ENCODE data around the gene SECISBP2.
A peak's percentile ranks its signal among the peaks of the same experiment; 100 is the strongest.
"Not testable (repeated sequence)": the region's sequence is repeated elsewhere in the genome, so short reads cannot be mapped to it uniquely, and the experiment has no call there.

Gene SECISBP2

GRCh38 chr9:89284076-89284475 is 34.2 kb upstream of the SECISBP2 start:
- H3K4me1 ChIP-seq (ENCODE audit: control insufficient read depth, insufficient read depth, low read length): peaks cover 9% of the 10 kb centered on the region
- H3K4me3 ChIP-seq (ENCODE audit: low read length): no peak overlapping the region
- no peak overlapping the region for H3K9ac ChIP-seq (ENCODE audit: low read length)
- H3K36me3 ChIP-seq (ENCODE audit: control insufficient read depth, insufficient read depth, low read length, severe bottlenecking): no peaks in the 10 kb centered on the region
- no peaks in the 10 kb centered on the region for H3K27me3 ChIP-seq (replicated peaks; ENCODE audit: control insufficient read depth, insufficient read depth, low read length)
- H3K9me3 ChIP-seq (ENCODE audit: control insufficient read depth, low read length): no peaks in the 10 kb centered on the region
- DNase-seq (ENCODE audit: low read depth): no peak

GRCh38 chr9:89291741-89292140 is 26.6 kb upstream of the SECISBP2 start:
- DNase-seq (ENCODE audit: low read depth): no peak
- Histone ChIP-seq H3K9me3 (ENCODE audit: control insufficient read depth, low read length) (peaks cover 3% of the 10 kb centered on the region), H3K36me3 (ENCODE audit: control insufficient read depth, insufficient read depth, low read length, severe bottlenecking) (no peaks in the 10 kb centered on the region), H3K9ac (ENCODE audit: low read length) (no peak overlapping the region), H3K4me1 (ENCODE audit: control insufficient read depth, insufficient read depth, low read length) (peaks cover 3% of the 10 kb centered on the region), H3K27me3 (replicated peaks; ENCODE audit: control insufficient read depth, insufficient read depth, low read length) (no peaks in the 10 kb centered on the region), H3K4me3 (ENCODE audit: low read length) (no peak overlapping the region)

DNA sequence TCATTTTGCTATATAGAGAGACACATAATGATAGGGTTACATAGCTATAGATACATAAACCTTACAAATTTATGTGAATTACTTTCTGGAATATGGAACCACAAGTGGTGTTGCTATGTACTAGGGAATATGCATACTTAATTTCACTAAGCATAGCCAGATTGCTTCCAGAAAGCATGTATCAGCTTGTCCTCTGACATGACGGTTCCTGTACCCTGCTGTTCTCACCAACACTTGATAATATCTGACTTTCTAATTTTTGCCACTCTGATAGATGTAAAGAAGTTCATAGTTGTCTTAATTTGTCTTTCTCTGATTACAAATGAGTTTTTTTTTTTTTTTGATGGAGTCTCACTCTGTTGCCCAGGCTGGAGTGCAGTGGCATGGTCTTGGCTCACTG is 25.3 kb upstream of the SECISBP2 start:
- Histone ChIP-seq H3K4me3 (ENCODE audit: low read length) (no peak overlapping the region), H3K4me1 (ENCODE audit: control insufficient read depth, insufficient read depth, low read length) (peaks cover 3% of the 10 kb centered on the region), H3K27me3 (replicated peaks; ENCODE audit: control insufficient read depth, insufficient read depth, low read length) (no peaks in the 10 kb centered on the region), H3K9me3 (ENCODE audit: control insufficient read depth, low read length) (peaks cover 3% of the 10 kb centered on the region), H3K9ac (ENCODE audit: low read length) (no peak overlapping the region), H3K36me3 (ENCODE audit: control insufficient read depth, insufficient read depth, low read length, severe bottlenecking) (no peaks in the 10 kb centered on the region)
- DNase-seq (ENCODE audit: low read depth): no peak

DNA sequence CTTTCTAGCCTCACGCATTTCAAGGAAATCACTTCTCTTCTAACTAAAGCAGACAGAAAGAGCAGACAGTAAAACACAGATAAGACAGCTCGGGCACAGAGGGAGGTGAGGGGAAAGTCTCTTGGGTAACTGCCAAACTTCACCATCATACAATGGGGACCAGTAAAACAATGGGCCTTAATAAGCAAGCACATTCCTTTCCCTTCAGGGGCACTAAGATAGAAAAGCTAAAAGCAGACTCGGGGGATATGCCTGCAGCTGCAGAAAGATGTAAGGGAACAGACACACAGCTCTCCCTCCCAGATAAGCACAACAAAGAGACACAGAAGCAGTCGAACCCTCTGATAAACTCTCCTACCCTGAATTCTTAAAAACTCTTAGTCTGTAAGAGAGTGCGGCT is 22.9 kb upstream of the SECISBP2 start:
- peaks cover 3% of the 10 kb centered on the region for H3K9me3 ChIP-seq (ENCODE audit: control insufficient read depth, low read length)
- H3K36me3 ChIP-seq (ENCODE audit: control insufficient read depth, insufficient read depth, low read length, severe bottlenecking): no peaks in the 10 kb centered on the region
- no peak overlapping the region for H3K9ac ChIP-seq (ENCODE audit: low read length)
- no peak for DNase-seq (ENCODE audit: low read depth)
- no peaks in the 10 kb centered on the region for H3K27me3 ChIP-seq (replicated peaks; ENCODE audit: control insufficient read depth, insufficient read depth, low read length)
- peaks cover 3% of the 10 kb centered on the region for H3K4me1 ChIP-seq (ENCODE audit: control insufficient read depth, insufficient read depth, low read length)
- H3K4me3 ChIP-seq (ENCODE audit: low read length): no peak overlapping the region

- not testable (repeated sequence) for H3K9me3 ChIP-seq (ENCODE audit: control insufficient read depth, low read length); H3K4me1 ChIP-seq (ENCODE audit: control insufficient read depth, insufficient read depth, low read length); DNase-seq (ENCODE audit: low read depth); H3K9ac ChIP-seq (ENCODE audit: low read length); H3K4me3 ChIP-seq (ENCODE audit: low read length); H3K36me3 ChIP-seq (ENCODE audit: control insufficient read depth, insufficient read depth, low read length, severe bottlenecking); H3K27me3 ChIP-seq (replicated peaks; ENCODE audit: control insufficient read depth, insufficient read depth, low read length)
Observed at GRCh38 chr9:89301996-89302395, 16.3 kb upstream of the SECISBP2 start.

DNA sequence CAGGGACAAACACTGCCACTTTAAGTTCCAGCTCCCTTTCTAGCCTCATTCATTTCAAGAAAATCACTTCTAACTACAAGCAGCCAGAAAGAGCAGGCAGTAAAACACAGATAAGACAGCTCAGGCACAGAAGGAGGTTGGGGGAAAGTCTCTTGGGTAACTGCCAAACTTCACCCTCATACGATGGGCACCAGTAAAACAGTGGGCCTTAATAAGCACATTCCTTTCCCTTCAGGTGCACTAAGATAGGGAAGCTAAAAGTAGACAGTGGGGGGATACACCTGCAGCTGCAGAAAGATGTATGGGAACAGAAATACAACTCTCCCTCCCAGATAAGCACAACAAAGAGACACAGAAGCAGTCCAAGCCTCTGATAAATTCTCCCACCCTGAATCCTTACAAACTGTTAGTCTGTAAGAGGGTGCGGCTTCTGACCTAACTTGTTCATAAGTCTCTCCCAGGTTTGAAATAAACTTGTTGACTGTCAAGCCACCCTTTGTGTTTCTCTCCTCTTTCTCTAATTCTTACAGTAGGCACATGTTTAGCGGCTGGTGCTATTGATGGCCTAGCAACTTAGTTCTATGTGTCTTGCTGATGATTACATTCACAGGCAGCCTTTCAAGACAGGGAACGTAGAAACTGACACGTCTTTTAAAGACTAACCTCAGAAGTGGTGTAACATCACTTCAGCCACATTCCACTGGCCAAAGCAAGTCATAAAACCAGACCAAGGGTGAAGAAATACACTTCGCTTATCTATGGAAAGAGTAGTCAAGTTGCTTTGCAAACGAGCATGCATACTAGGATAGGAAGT is 14.1 kb upstream of the SECISBP2 start:
- Histone ChIP-seq H3K9ac (ENCODE audit: low read length) (no peak overlapping the region), H3K36me3 (ENCODE audit: control insufficient read depth, insufficient read depth, low read length, severe bottlenecking) (no peaks in the 10 kb centered on the region), H3K9me3 (ENCODE audit: control insufficient read depth, low read length) (no peaks in the 10 kb centered on the region), H3K4me3 (ENCODE audit: low read length) (no peak overlapping the region), H3K4me1 (ENCODE audit: control insufficient read depth, insufficient read depth, low read length) (peaks cover under 1% of the 10 kb centered on the region), H3K27me3 (replicated peaks; ENCODE audit: control insufficient read depth, insufficient read depth, low read length) (no peaks in the 10 kb centered on the region)
- no peak for DNase-seq (ENCODE audit: low read depth)

- Histone ChIP-seq H3K36me3 (ENCODE audit: control insufficient read depth, insufficient read depth, low read length, severe bottlenecking) (no peaks in the 10 kb centered on the region), H3K27me3 (replicated peaks; ENCODE audit: control insufficient read depth, insufficient read depth, low read length) (no peaks in the 10 kb centered on the region), H3K4me1 (ENCODE audit: control insufficient read depth, insufficient read depth, low read length) (peaks cover 6% of the 10 kb centered on the region), H3K9ac (ENCODE audit: low read length) (no peak overlapping the region), H3K4me3 (ENCODE audit: low read length) (no peak overlapping the region), H3K9me3 (ENCODE audit: control insufficient read depth, low read length) (no peaks in the 10 kb centered on the region)
- no peak for DNase-seq (ENCODE audit: low read depth)
Observed at GRCh38 chr9:89304834-89305188, 13.5 kb upstream of the SECISBP2 start.

- Histone ChIP-seq H3K9me3 (ENCODE audit: control insufficient read depth, low read length) (no peaks in the 10 kb centered on the region), H3K9ac (ENCODE audit: low read length) (no peak overlapping the region), H3K27me3 (replicated peaks; ENCODE audit: control insufficient read depth, insufficient read depth, low read length) (no peaks in the 10 kb centered on the region), H3K36me3 (ENCODE audit: control insufficient read depth, insufficient read depth, low read length, severe bottlenecking) (no peaks in the 10 kb centered on the region), H3K4me1 (ENCODE audit: control insufficient read depth, insufficient read depth, low read length) (peaks cover 9% of the 10 kb centered on the region), H3K4me3 (ENCODE audit: low read length) (no peak overlapping the region)
- DNase-seq (ENCODE audit: low read depth): no peak
Observed at GRCh38 chr9:89305868-89306267, 12.4 kb upstream of the SECISBP2 start.

GRCh38 chr9:89309166-89309565 is 9.1 kb upstream of the SECISBP2 start:
- no peaks in the 10 kb centered on the region for H3K9me3 ChIP-seq (ENCODE audit: control insufficient read depth, low read length)
- H3K4me1 ChIP-seq (ENCODE audit: control insufficient read depth, insufficient read depth, low read length): peaks cover 25% of the 10 kb centered on the region
- no peak overlapping the region for H3K9ac ChIP-seq (ENCODE audit: low read length)
- no peaks in the 10 kb centered on the region for H3K27me3 ChIP-seq (replicated peaks; ENCODE audit: control insufficient read depth, insufficient read depth, low read length)
- H3K4me3 ChIP-seq (ENCODE audit: low read length): peak overlapping the region; percentile 85
- no peak for DNase-seq (ENCODE audit: low read depth)
- H3K36me3 ChIP-seq (ENCODE audit: control insufficient read depth, insufficient read depth, low read length, severe bottlenecking): no peaks in the 10 kb centered on the region

DNA sequence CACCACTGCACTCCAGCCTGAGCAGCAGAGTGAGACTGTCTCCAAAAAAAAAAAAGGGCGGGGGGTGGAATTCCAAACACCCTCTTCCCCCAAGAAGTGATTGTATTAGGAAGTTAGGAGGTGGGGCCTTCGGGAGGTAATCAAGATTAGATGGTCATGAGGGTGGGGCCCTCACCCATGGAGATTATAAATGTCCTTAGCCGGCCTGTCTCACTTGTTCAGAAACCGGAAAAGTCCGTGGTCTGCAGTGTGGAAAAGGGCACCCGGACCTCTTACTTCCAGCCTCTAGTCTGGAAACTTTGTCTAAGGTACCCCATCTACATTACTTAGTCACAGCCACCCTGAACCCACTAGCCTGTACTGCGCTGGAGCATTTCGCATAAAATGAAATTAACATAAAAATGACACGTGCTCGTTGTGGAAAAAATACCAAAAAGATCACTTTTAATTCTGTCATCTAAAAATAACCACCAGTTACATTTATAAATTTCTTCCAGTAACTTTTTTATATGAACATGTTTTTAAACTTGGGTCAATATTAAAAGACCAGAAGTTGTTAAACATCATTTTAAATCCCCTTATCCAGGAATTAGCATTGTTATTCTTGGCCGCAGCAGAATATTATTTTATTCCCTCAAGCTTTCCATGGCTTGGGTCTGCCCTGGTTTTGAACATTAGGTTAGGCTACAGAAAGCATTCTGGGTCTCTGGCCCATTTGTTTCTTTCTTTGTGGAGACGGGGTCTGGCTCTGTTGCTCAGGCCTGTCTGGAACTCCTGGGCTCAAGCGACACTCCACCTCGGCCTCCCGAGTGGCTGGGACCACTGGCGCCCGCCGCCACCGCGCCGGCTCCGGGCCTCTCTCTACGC is 8.5 kb upstream of the SECISBP2 start:
- Histone ChIP-seq H3K27me3 (replicated peaks; ENCODE audit: control insufficient read depth, insufficient read depth, low read length) (no peaks in the 10 kb centered on the region), H3K9me3 (ENCODE audit: control insufficient read depth, low read length) (no peaks in the 10 kb centered on the region), H3K4me3 (ENCODE audit: low read length) (peak overlapping the region; percentile 85), H3K4me1 (ENCODE audit: control insufficient read depth, insufficient read depth, low read length) (peaks cover 32% of the 10 kb centered on the region), H3K9ac (ENCODE audit: low read length) (peak overlapping the region; percentile 96), H3K36me3 (ENCODE audit: control insufficient read depth, insufficient read depth, low read length, severe bottlenecking) (no peaks in the 10 kb centered on the region)
- no peak for DNase-seq (ENCODE audit: low read depth)

DNA sequence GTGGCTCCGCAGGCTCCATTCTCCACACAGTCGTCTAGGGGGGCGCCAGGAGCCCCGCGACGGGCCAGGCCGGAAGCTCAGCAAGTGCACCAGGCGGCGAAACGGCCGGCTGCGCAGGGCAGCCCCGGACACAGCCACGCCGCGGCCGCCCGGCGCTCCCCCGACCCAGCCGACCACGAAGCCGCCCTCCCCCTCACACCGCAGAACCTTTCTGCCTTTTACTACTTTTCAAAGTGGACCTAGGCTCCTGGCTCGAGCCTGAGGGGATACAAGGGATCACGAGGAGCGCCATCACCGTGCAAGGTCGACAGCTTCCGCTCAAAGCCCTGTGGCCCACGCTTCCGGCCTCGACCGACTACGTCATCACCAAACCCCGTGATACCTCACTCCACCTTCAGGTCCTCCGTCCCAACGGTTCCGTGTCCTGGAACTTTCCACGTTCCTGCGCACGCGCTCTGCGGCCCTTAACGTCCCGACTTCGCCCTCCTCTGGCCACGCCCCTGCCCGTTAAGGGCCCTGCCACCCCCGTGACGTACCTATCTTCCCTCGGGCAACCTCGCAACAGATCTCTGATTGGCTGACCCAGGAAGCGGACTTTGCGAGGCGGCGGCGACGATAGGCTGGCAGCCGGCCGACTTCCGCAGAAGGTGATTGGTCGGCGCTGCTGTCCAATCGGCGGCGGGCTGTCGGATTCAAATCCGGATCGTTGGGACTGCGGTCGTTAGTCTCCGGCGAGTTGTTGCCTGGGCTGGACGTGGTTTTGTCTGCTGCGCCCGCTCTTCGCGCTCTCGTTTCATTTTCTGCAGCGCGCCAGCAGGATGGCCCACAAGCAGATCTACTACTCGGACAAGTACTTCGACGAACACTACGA is 7.6 kb upstream of the SECISBP2 start, which contains the start of gene CKS2:
Gene CKS2, plus strand, starts transcription at position 721 of the 871 bp plus-strand sequence. Its CDS starts 98 bp downstream, at position 819.
- Histone ChIP-seq H3K4me1 (ENCODE audit: control insufficient read depth, insufficient read depth, low read length) (peaks cover 34% of the 10 kb centered on the region), H3K4me3 (ENCODE audit: low read length) (peak within 1 kb of the TSS; percentile 85), H3K9me3 (ENCODE audit: control insufficient read depth, low read length) (no peaks in the 10 kb centered on the region), H3K27me3 (replicated peaks; ENCODE audit: control insufficient read depth, insufficient read depth, low read length) (no peaks in the 10 kb centered on the region), H3K9ac (ENCODE audit: low read length) (peak within 1 kb of the TSS; percentile 96), H3K36me3 (ENCODE audit: control insufficient read depth, insufficient read depth, low read length, severe bottlenecking) (peaks cover 2% of the 10 kb centered on the region)
- peak; percentile 100 for DNase-seq (ENCODE audit: low read depth)
